Right atrium auricular region (tissue), 2 donors: ENCODE measurements around the gene CDC42BPA. TPM values are rescaled to one million over a fixed set of nuclear protein-coding genes. Genes with fewer than 3 reads are reported as not detected.

Source experiments
- DNase-seq: peaks from one replicate; pipeline ENCODE4 v3.0.0-alpha.2; 2019; ENCODE audit warnings: low spot score
- H3K27ac ChIP-seq, 2 donors: fragments of 200-600 bp; sonication (generic); 1 replicate in 1 of 2; 2 replicates in 1 of 2; pipeline ENCODE4 v1.5.1; 2016 to 2019
- H3K27me3 ChIP-seq, 2 donors: fragments of 200-600 bp; sonication (generic); one replicate each; pipeline versions ENCODE4 v1.5.1 to v1.6.0; 2017 to 2019
- H3K36me3 ChIP-seq: fragments of 200-600 bp; sonication (generic); one replicate; pipeline ENCODE4 v1.5.1; 2016
- H3K4me1 ChIP-seq, 2 donors: fragments of 200-600 bp; sonication (generic); one replicate each; pipeline versions ENCODE4 v1.5.1 to v1.6.0; 2017 to 2019
- H3K4me3 ChIP-seq, 2 donors: fragments of 200-600 bp; sonication (generic); 1 replicate in 1 of 2; 2 replicates in 1 of 2; pipeline ENCODE4 v1.5.1; 2017 to 2019; ENCODE audit warnings: mild to moderate bottlenecking in 1 of 2, moderate library complexity in 1 of 2
- H3K9me3 ChIP-seq, 2 donors: fragments of 200-600 bp; sonication (generic); one replicate each; pipeline ENCODE4 v1.5.1; 2019
- total RNA-seq, 2 donors: library from RNA; depleted of rRNA; stranded (reverse); fragments of >200 nt; gene quantifications; one replicate each; pipeline ENCODE4 v1.1.0, GENCODE V29; 2016
- TF ChIP-seq, protein P1 (sequence below), 2 donors: fragments of 200-600 bp; sonication (generic); IDR thresholded peaks; one replicate each; pipeline ENCODE4 v1.5.1; 2019; ENCODE audit warnings: antibody characterized with exemption in 2 of 2

CDC42BPA gene
- total RNA-seq, 2 donors from 2014 or later, result 26.0 to 32.0 TPM

GRCh38 chr1:227321035-227321434 is 2.7 kb upstream of the CDC42BPA start:
- H3K9me3 ChIP-seq, result no peaks in the 10 kb centered on the region
- TF ChIP-seq, protein P1, sequence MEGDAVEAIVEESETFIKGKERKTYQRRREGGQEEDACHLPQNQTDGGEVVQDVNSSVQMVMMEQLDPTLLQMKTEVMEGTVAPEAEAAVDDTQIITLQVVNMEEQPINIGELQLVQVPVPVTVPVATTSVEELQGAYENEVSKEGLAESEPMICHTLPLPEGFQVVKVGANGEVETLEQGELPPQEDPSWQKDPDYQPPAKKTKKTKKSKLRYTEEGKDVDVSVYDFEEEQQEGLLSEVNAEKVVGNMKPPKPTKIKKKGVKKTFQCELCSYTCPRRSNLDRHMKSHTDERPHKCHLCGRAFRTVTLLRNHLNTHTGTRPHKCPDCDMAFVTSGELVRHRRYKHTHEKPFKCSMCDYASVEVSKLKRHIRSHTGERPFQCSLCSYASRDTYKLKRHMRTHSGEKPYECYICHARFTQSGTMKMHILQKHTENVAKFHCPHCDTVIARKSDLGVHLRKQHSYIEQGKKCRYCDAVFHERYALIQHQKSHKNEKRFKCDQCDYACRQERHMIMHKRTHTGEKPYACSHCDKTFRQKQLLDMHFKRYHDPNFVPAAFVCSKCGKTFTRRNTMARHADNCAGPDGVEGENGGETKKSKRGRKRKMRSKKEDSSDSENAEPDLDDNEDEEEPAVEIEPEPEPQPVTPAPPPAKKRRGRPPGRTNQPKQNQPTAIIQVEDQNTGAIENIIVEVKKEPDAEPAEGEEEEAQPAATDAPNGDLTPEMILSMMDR (IDR thresholded peaks at IDR 0.05), result no peak
- H3K36me3 ChIP-seq, result no peaks in the 10 kb centered on the region
- H3K4me1 ChIP-seq, result peaks cover 0 to 8% of the 10 kb centered on the region in 2 donors
- H3K4me3 ChIP-seq, result no peak overlapping the region
- H3K27ac ChIP-seq, result no peak overlapping the region
- H3K27me3 ChIP-seq, result no peaks in the 10 kb centered on the region
- no peak for DNase-seq

DNA sequence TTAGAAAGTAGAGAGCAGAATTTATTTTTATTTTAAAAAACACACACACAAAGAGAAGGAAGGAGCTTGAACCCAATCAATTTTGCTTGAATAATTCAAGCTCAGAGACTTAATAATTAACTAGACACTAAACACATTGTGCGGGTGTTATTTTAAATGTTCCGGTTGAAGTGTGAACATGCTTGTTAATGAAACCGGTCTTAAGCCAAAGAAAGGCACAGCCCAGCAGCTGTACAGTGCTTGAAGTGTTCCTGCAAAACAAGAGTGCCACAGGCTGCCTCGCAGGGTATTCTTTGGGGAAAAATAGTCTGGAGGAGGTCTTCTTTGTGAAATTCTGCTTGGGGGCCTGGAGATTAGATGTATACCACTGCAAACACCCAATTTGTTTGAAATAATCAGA is 2.2 kb upstream of the CDC42BPA start:
- H3K9me3 ChIP-seq, result no peaks in the 10 kb centered on the region
- H3K27ac ChIP-seq, result no peak overlapping the region
- no peak overlapping the region for H3K4me3 ChIP-seq
- no peaks in the 10 kb centered on the region for H3K27me3 ChIP-seq
- no peaks in the 10 kb centered on the region for H3K36me3 ChIP-seq
- DNase-seq, result no peak
- peaks cover 0 to 8% of the 10 kb centered on the region in 2 donors for H3K4me1 ChIP-seq
- TF ChIP-seq, protein P1 (IDR thresholded peaks at IDR 0.05), result no peak

- Histone ChIP-seq H3K4me3 (peak overlapping the region; percentile 69 to 91), H3K36me3 (no peaks in the 10 kb centered on the region), H3K27ac (peak overlapping the region; percentile 93 to 95), H3K27me3 (no peaks in the 10 kb centered on the region), H3K9me3 (no peaks in the 10 kb centered on the region), H3K4me1 (peaks cover 0 to 8% of the 10 kb centered on the region in 2 donors)
- DNase-seq, result peak; percentile 64
- TF ChIP-seq, protein P1 (IDR thresholded peaks at IDR 0.05), result no peak
Measured at GRCh38 chr1:227318853-227319607, 738 bp upstream of the CDC42BPA start.

DNA sequence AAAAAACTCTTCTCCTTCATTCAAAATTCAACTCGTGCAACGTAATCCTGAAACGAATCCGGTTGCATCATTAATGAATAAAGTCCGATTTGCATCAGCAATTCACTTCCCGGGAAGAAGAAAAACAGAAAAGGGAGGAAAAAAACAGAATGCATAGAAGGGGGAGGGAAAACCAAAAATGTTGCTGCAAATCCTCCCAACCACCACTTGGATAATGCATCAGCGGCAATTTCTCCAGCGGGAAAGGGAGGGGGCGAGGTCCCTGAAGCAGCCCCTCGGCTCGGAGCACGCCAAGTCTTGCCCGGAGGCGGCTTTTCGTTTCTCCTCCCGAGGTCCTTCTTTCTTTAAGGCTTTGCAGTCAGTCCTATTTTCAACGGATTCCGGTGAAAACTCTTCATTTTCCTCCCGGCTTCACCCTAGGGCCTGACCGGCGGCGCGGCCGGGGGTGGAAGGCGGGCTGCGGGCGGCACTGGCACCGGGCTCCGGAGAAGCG is 723 bp downstream of the CDC42BPA start:
- no peaks in the 10 kb centered on the region for H3K9me3 ChIP-seq
- TF ChIP-seq, protein P1 (IDR thresholded peaks at IDR 0.05), result no peak
- peaks cover 0 to 22% of the 10 kb centered on the region in 2 donors for H3K4me1 ChIP-seq
- no peaks in the 10 kb centered on the region for H3K36me3 ChIP-seq
- no peak for DNase-seq
- H3K27ac ChIP-seq, result peak overlapping the region; percentile 93 to 95
- H3K27me3 ChIP-seq, result no peaks in the 10 kb centered on the region
- H3K4me3 ChIP-seq, result peak overlapping the region; percentile 69 to 91

GRCh38 chr1:227317011-227317451 is 1.3 kb downstream of the CDC42BPA start:
- Histone ChIP-seq H3K4me1 (peaks cover 0 to 27% of the 10 kb centered on the region in 2 donors), H3K4me3 (peak overlapping the region; percentile 69 to 91), H3K9me3 (no peaks in the 10 kb centered on the region), H3K36me3 (no peaks in the 10 kb centered on the region), H3K27ac (peak overlapping the region; percentile 93 to 95), H3K27me3 (no peaks in the 10 kb centered on the region)
- TF ChIP-seq, protein P1 (IDR thresholded peaks at IDR 0.05), result no peak
- DNase-seq, result no peak
